ENCODE measurements around the gene CUL2.
"Not testable (repeated sequence)": the region's sequence is repeated elsewhere in the genome, so short reads cannot be mapped to it uniquely, and the experiment has no call there.

The CUL2 gene

GRCh38 chr10:35090162-35090954 lies at the start of gene CUL2:
TSS of gene CUL2 (minus strand) at chr10:35090341. CDS start at chr10:35071317, 19,024 bp downstream.
- peak; percentile 95 for DNase-seq

GRCh38 chr10:35136263-35136815 lies 46.2 kb upstream of the CUL2 start:
- peak; percentile 62 for DNase-seq

GRCh38 chr10:35135861-35136260 lies 45.7 kb upstream of the CUL2 start:
- DNase-seq = peak; percentile 3

- peak; percentile 5 for DNase-seq
Observed at GRCh38 chr10:35133586-35133985, 43.4 kb upstream of the CUL2 start.

- no peak for DNase-seq
Observed at GRCh38 chr10:35132727-35133126, 42.6 kb upstream of the CUL2 start.

GRCh38 chr10:35130663-35131062 lies 40.5 kb upstream of the CUL2 start:
- no peak for DNase-seq

- DNase-seq = no peak
Observed at GRCh38 chr10:35129185-35129674, 39.1 kb upstream of the CUL2 start.

- peak; percentile 79 for DNase-seq
Observed at GRCh38 chr10:35127289-35127891, 37.2 kb upstream of the CUL2 start.

GRCh38 chr10:35126530-35127288 lies 36.6 kb upstream of the CUL2 start, which contains the start of gene CREM:
TSS of gene CREM (plus strand) at chr10:35126846. CDS start at chr10:35137836, 10,990 bp downstream.
- peak; percentile 99 for DNase-seq

GRCh38 chr10:35126062-35126529 lies 36.0 kb upstream of the CUL2 start:
- no peak for DNase-seq

GRCh38 chr10:35124540-35124939 lies 34.4 kb upstream of the CUL2 start:
- no peak for DNase-seq

- no peak for DNase-seq
Observed at GRCh38 chr10:35119378-35119777, 29.2 kb upstream of the CUL2 start.

GRCh38 chr10:35112571-35112970 lies 22.4 kb upstream of the CUL2 start:
- no peak for DNase-seq

- DNase-seq = no peak
Observed at GRCh38 chr10:35103882-35104281, 13.7 kb upstream of the CUL2 start.

- no peak for DNase-seq
Observed at GRCh38 chr10:35097510-35097909, 7.4 kb upstream of the CUL2 start.

- no peak for DNase-seq
Observed at GRCh38 chr10:35096312-35096711, 6.2 kb upstream of the CUL2 start.

- DNase-seq = peak; percentile 49
Observed at GRCh38 chr10:35092851-35093250, 2.7 kb upstream of the CUL2 start.

GRCh38 chr10:35091994-35092790 lies 2.1 kb upstream of the CUL2 start:
- DNase-seq = no peak

- peak; percentile 36 for DNase-seq
Observed at GRCh38 chr10:35089611-35090161, 455 bp downstream of the CUL2 start.

- DNase-seq = no peak
Observed at GRCh38 chr10:35083242-35083641, 6.9 kb downstream of the CUL2 start.

GRCh38 chr10:35080261-35080660 lies 9.9 kb downstream of the CUL2 start:
- not testable (repeated sequence) for DNase-seq

GRCh38 chr10:35079763-35080162 lies 10.4 kb downstream of the CUL2 start:
- peak; percentile 28 for DNase-seq

All from suppressor macrophage treated with lipopolysaccharide for 4 hours (primary cell).